Measurements from ENCODE around the gene MERTK. TPM values are rescaled to one million over a fixed set of nuclear protein-coding genes. Genes with fewer than 3 reads are reported as not detected.
"Not testable (repeated sequence)": the region's sequence is repeated elsewhere in the genome, so short reads cannot be mapped to it uniquely, and the experiment has no call there.

Gene MERTK
- total RNA-seq, 1 donor from 2014 or later: 6.6 TPM

- intact Hi-C loops (cut with DNase I): loop anchor here (1.0 kb wide), 1 partner anchor 40 kb away; no protein-coding TSS in a partner anchor
- peak; percentile 43 for ATAC-seq
Measured at GRCh38 chr2:111905990-111906735, 7.8 kb downstream of the MERTK start.

DNA sequence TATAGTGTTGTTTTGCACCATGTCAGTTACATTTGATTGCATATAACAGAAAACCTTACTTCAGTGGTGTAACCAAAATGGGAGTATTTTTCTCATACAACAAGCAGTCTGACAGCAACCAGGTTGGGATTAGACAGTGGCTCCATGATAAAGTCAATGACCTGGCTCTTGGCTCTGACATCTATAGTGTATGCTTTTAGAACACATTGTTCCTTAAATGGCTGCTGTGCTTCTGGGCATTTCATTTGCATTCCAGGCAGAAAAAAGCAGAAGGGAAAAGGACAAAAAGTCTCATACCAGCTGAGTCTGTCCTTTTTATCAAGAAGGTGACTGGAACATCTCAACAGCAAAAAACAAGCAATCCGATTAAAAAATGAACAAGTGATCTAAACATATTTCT is 10.2 kb downstream of the MERTK start:
- ATAC-seq (peak; percentile 32), DNase-seq (ENCODE audit: missing footprints) (no peak)
- intact Hi-C loops (cut with DNase I): no loop called here

More at GRCh38 chr2:111905990-111906735, 7.8 kb downstream of the MERTK start:
- DNase-seq (ENCODE audit: missing footprints): no peak

GRCh38 chr2:111909079-111909478 is 10.7 kb downstream of the MERTK start:
- ATAC-seq: no peak
- DNase-seq (ENCODE audit: missing footprints): no peak
- intact Hi-C loops (cut with DNase I): no loop called here

- DNase-seq (ENCODE audit: missing footprints); ATAC-seq; intact Hi-C loops (cut with DNase I): not testable (repeated sequence)
Measured at GRCh38 chr2:111909997-111910396, 11.6 kb downstream of the MERTK start.

GRCh38 chr2:111910609-111911277 is 12.3 kb downstream of the MERTK start:
- ATAC-seq (no peak), DNase-seq (ENCODE audit: missing footprints) (no peak)
- intact Hi-C loops (cut with DNase I): no loop called here

DNA sequence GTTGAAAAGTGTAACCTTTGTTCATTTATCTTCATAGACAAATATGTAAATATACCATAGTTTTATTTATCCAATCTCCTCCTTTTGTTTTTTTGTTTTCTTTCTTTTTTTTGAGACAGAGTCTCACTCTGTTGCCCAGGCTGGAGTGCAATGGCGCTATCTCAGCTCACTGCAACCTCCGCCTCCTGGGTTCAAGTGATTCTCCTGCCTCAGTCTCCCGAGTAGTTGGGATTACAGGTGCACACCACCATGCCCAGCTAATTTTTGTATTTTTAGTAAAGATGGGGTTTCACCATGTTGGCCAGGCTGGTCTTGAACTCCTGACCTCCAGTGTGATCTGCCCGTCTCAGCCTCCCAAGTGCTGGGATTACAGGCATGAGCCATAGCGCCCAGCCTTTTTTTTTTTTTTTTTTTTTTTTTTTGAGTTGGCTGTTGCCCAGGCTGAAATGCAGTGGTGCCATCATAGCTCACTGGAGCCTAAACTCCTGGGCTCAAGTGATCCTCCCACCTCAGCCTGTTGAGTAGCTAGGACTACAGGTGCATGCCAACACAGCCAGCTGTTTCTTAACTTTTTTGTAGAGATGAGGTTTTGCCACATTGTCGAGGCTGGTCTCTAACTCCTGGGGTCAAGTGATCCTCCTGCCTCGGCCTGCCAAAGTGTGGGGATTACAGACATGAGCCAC is 13.0 kb downstream of the MERTK start:
- ATAC-seq; intact Hi-C loops (cut with DNase I); DNase-seq (ENCODE audit: missing footprints): not testable (repeated sequence)

DNA sequence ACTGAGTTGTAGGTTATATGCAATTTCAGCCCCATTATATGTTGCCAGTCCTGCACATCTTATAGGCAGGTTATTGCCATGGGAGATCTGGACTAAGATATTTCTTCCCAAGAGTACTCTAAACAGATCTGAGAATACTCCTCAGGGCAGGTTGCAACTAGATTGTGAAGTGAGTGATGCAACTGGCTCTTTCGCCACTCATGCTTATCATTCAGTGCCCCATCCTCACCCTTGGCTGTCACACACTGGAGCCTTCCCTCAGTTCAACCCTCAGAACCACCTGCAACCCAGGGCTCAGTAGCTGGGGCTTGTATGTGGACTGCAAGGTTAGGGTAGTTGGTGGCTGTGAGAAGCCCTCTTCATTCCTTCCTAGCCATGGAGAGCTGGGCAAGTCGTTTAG is 14.1 kb downstream of the MERTK start:
- ATAC-seq: no peak
- no peak for DNase-seq (ENCODE audit: missing footprints)
- intact Hi-C loops (cut with DNase I): no loop called here

GRCh38 chr2:111917106-111917505 is 18.7 kb downstream of the MERTK start:
- no peak for DNase-seq (ENCODE audit: missing footprints)
- no peak for ATAC-seq
- intact Hi-C loops (cut with DNase I): no loop called here

GRCh38 chr2:111918383-111918806 is 20.0 kb downstream of the MERTK start:
- no peak for DNase-seq (ENCODE audit: missing footprints)
- ATAC-seq: no peak
- intact Hi-C loops (cut with DNase I): no loop called here

- DNase-seq (ENCODE audit: missing footprints) (no peak), ATAC-seq (no peak)
- intact Hi-C loops (cut with DNase I): no loop called here
Measured at GRCh38 chr2:111919365-111919764, 21.0 kb downstream of the MERTK start.

- ATAC-seq (peak; percentile 81), DNase-seq (ENCODE audit: missing footprints) (peak; percentile 77)
- intact Hi-C loops (cut with DNase I): no loop called here
Measured at GRCh38 chr2:111919794-111920608, 21.6 kb downstream of the MERTK start.

GRCh38 chr2:111923276-111923804 is 24.9 kb downstream of the MERTK start:
- intact Hi-C loops (cut with DNase I): no loop called here
- DNase-seq (ENCODE audit: missing footprints): no peak
- ATAC-seq: no peak

DNA sequence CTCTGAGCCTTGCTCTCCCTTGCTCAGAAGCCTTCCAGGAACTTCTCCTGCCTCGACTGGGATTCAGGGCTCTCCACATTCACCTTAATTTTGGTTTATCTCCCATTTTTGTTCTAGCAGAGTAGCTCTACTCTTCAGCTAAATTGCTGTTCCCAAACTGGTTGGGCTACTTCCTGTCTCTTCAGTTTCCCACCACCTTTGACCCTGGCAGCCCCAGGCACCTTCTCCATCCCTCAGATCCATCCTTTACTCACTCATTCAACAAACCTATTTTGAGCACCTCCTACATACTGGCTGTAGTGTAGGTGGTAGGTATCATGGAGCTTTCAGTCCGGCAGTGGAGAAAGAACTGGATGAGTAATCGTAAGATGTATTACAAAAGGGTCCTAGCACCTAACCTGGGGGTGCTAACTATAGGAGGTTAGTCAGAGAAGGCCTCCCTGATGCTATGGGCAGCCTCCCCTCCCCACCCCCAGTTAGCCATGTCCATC is 26.3 kb downstream of the MERTK start:
- ATAC-seq: no peak
- DNase-seq (ENCODE audit: missing footprints): no peak
- intact Hi-C loops (cut with DNase I): no loop called here

GRCh38 chr2:111927723-111928122 is 29.3 kb downstream of the MERTK start:
- ATAC-seq (no peak), DNase-seq (ENCODE audit: missing footprints) (no peak)
- intact Hi-C loops (cut with DNase I): no loop called here

GRCh38 chr2:111930409-111930808 is 32.0 kb downstream of the MERTK start:
- no peak for ATAC-seq
- intact Hi-C loops (cut with DNase I): no loop called here

DNA sequence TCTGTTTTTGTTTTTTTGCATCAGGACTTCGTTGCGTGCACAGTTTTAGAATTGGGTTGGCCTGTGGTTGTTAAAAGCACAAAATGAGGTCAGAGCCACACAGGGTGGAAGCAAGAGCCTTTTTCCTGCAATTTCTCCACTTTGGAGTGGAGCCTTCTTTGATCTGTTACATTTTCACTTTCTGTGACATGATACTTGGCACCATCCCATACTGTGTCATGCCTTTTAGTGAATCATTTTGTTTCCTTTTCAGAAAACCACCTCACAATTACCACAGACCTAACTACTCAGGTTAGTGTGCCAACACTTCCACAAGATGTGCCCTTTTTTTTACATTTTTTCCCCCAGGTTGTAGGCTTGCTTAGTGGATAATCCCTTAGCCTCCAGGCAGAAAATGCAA is 32.5 kb downstream of the MERTK start:
- no peak for DNase-seq (ENCODE audit: missing footprints)
- intact Hi-C loops (cut with DNase I): no loop called here
- ATAC-seq: no peak

More at GRCh38 chr2:111930409-111930808, 32.0 kb downstream of the MERTK start:
- no peak for DNase-seq (ENCODE audit: missing footprints)

DNA sequence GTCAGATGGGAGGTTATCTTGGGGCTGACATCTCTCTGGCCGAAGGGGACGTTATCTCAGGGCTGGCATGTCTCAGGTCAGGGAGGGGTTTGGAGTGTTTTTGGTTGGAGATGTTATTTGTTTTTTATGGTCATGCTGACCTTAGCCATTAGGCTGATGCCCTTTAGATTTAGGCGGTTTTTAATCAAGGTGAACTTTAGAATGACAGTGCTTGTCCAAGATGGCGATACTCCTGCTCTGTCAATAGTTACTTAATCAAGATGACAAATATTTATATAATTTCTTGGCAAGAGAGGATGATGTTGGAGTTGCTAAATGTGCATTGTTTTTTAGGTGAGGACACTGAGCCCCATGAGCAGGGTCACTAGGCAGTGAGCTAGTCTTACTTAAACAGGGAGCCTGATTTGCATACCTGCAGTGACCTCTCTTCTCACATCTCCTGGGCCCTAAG is 34.5 kb downstream of the MERTK start:
- DNase-seq (ENCODE audit: missing footprints) (no peak), ATAC-seq (no peak)
- intact Hi-C loops (cut with DNase I): no loop called here

DNA sequence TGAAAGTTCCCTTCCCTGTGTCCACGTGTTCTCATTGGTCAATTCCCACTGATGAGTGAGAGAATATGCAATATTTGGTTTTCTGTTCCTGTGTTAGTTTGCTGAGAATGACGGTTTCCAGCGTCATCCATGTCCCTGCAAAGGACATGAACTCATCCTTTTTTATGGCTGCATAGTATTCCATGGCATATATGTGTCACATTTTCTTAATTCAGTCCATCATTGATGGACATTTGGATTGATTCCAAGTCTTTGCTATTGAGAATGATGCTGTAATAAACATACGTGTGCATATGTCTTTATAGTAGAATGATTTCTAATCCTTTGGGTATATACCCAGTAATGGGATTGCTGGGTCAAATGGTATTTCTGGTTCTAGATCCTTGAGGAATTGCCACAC is 35.5 kb downstream of the MERTK start:
- DNase-seq (ENCODE audit: missing footprints); ATAC-seq; intact Hi-C loops (cut with DNase I): not testable (repeated sequence)
